ENCODE data around the gene TRIM39. TPM values are rescaled to one million over a fixed set of nuclear protein-coding genes. Genes with fewer than 3 reads are reported as not detected.
"Not testable (repeated sequence)": the region's sequence is repeated elsewhere in the genome, so short reads cannot be mapped to it uniquely, and the experiment has no call there.

The TRIM39 gene
- 10 to 100 TPM; 13.7 to 15.6 TPM for total RNA-seq

- Mint-ChIP-seq H3K27me3 (no peaks in the 10 kb centered on the region), H3K27ac (peak within 1 kb of the TSS; percentile 94), H3K9me3 (peaks cover 3% of the 10 kb centered on the region), H3K4me3 (peak within 1 kb of the TSS; percentile 93), H3K36me3 (peaks cover 23% of the 10 kb centered on the region), H3K4me1 (ENCODE audit: low read depth) (peaks cover 51% of the 10 kb centered on the region)
- intact Hi-C loops (cut with micrococcal nuclease) = loop anchor here (1.0 to 10.0 kb wide), 4 partner anchors 63 to 259 kb away; partner anchors contain the start of genes GNL1, PPP1R11 and PRR3
- POLR2A ChIA-PET = interaction anchor here (1.0 to 1.8 kb wide), 8 partner anchors 19 to 286 kb away, joined by 3 to 6 read pairs (median 4); partner anchors contain the start of gene TRIM26
- DNase-seq = peak; percentile 90
- CTCF ChIA-PET = interaction anchor here (0.7 to 5.3 kb wide), 7 partner anchors 12 to 141 kb away, joined by 3 to 27 read pairs (median 6); partner anchors contain the start of gene TRIM26
Observed at GRCh38 chr6:30326526-30327231, at the start of gene TRIM39. Gene TRIM39 (plus strand): TSS chr6:30326927. CDS start chr6:30329318, 2,391 bp downstream.

DNA sequence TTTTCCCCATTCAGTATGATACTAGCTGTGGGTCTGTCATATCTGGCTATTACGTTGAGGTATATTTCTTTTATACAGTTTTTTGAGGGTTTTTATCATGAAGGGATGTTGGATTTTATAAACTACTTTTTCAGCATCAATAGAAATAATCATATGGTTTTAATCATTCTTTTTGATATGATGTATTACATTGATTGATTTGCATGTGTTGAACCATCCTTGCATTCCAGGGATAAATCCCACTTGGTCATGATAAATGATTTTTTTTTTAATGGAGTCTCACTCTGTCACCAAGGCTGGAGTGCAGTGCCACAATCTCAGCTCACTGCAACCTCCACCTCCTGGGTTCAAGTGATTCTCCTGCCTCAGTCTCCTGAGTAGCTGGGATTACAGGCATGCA, 45.7 kb upstream of the TRIM39 start:
- H3K27me3 Mint-ChIP-seq; H3K4me3 Mint-ChIP-seq; H3K4me1 Mint-ChIP-seq (ENCODE audit: low read depth); intact Hi-C loops (cut with micrococcal nuclease); DNase-seq; POLR2A ChIA-PET; H3K27ac Mint-ChIP-seq: not testable (repeated sequence)
- CTCF ChIA-PET = interaction anchor here (0.6 to 0.7 kb wide), 2 partner anchors 22 to 494 kb away, joined by 3 read pairs; no protein-coding TSS in a partner anchor
- Mint-ChIP-seq H3K9me3 (peaks cover 85% of the 10 kb centered on the region), H3K36me3 (peaks cover 32% of the 10 kb centered on the region)

DNA sequence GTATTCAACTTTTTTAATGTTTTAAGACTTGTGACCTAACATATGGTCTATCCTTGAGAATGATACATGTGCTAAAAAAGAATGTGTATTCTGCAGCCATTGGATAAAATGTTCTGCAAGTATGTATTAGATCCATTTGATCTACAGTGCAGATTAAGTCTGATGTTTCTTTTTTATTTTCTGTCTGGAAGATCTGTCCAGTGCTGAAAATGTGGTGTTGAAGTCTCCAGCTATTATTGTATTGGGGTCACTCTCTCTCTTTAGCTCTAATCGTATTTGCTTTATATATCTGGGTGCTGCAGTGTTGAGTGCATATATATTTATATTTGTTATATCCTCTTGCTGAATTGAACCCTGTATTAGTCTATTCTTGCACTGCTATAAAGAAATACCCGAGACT, 44.2 kb upstream of the TRIM39 start:
- peaks cover 89% of the 10 kb centered on the region for H3K9me3 Mint-ChIP-seq
- H3K4me3 Mint-ChIP-seq = no peak overlapping the region
- no peaks in the 10 kb centered on the region for H3K4me1 Mint-ChIP-seq (ENCODE audit: low read depth)
- H3K27ac Mint-ChIP-seq = no peak overlapping the region
- H3K27me3 Mint-ChIP-seq = no peaks in the 10 kb centered on the region
- POLR2A ChIA-PET = no interaction called here
- H3K36me3 Mint-ChIP-seq = peaks cover 38% of the 10 kb centered on the region
- no peak for DNase-seq
- CTCF ChIA-PET = no interaction called here
- intact Hi-C loops (cut with micrococcal nuclease) = no loop called here

DNA sequence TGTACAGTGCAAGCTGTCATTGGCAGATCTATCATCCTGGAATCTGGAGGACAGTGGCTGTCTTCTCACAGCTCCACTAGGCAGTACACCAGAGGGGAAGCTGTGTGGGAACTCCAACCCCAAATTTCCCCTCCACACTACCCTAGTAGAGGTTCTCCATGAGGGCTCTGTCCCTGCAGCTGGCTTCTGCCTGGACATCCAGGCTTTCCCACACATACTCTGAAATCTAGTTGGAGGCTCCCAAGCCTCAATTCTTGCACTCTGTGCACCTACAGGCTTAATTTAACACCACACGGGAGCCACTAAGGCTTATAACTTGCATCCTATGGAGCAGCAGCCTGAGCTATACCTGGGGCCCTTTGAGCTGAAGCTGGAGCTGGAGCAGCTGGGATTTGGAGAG, 43.0 kb upstream of the TRIM39 start:
- DNase-seq = no peak
- peaks cover 90% of the 10 kb centered on the region for H3K9me3 Mint-ChIP-seq
- H3K27ac Mint-ChIP-seq = no peak overlapping the region
- intact Hi-C loops (cut with micrococcal nuclease) = no loop called here
- CTCF ChIA-PET = interaction anchor here (0.7 kb wide), 1 partner anchor 180 kb away, joined by 3 read pairs; no protein-coding TSS in a partner anchor
- no peaks in the 10 kb centered on the region for H3K27me3 Mint-ChIP-seq
- H3K36me3 Mint-ChIP-seq = peaks cover 48% of the 10 kb centered on the region
- no peaks in the 10 kb centered on the region for H3K4me1 Mint-ChIP-seq (ENCODE audit: low read depth)
- POLR2A ChIA-PET = no interaction called here
- no peak overlapping the region for H3K4me3 Mint-ChIP-seq

DNA sequence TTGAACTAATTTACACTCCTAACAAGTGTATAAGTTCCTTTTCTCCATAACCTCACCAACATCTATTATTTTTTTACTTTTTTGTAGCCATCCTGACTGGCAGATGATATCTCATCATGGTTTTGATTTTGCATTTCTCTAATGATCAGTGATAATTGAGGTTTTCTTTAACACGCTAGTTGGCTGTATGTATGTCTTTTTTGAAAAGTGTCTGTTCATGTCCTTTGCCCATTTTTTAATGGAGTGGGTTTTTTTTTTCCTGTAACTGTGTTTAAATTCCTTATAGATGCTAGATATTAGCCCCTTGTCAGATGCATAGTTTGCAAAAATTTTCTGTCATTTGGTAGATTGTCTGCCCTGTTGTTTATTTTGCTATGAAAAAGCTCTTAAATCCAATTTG, 39.6 kb upstream of the TRIM39 start:
- Mint-ChIP-seq H3K9me3 (peaks cover 76% of the 10 kb centered on the region), H3K27me3 (no peaks in the 10 kb centered on the region), H3K4me3 (no peak overlapping the region), H3K27ac (no peak overlapping the region), H3K36me3 (peaks cover 70% of the 10 kb centered on the region), H3K4me1 (ENCODE audit: low read depth) (no peaks in the 10 kb centered on the region)
- ChIA-PET CTCF (no interaction called here), POLR2A (no interaction called here)
- no peak for DNase-seq
- intact Hi-C loops (cut with micrococcal nuclease) = no loop called here

- ChIA-PET CTCF (interaction anchor here (1.1 kb wide), 1 partner anchor 115 kb away, joined by 3 read pairs; no protein-coding TSS in a partner anchor), POLR2A (no interaction called here)
- Mint-ChIP-seq H3K4me3 (no peak overlapping the region), H3K36me3 (peaks cover 55% of the 10 kb centered on the region), H3K27me3 (no peaks in the 10 kb centered on the region), H3K9me3 (peaks cover 12% of the 10 kb centered on the region), H3K27ac (no peak overlapping the region), H3K4me1 (ENCODE audit: low read depth) (no peaks in the 10 kb centered on the region)
- no peak for DNase-seq
- intact Hi-C loops (cut with micrococcal nuclease) = no loop called here
Observed at GRCh38 chr6:30295837-30296236, 30.9 kb upstream of the TRIM39 start.

GRCh38 chr6:30304002-30304401, 22.7 kb upstream of the TRIM39 start:
- intact Hi-C loops (cut with micrococcal nuclease) = no loop called here
- no peak for DNase-seq
- peaks cover 60% of the 10 kb centered on the region for H3K36me3 Mint-ChIP-seq
- CTCF ChIA-PET = interaction anchor here (1.2 kb wide), 1 partner anchor 85 kb away, joined by 5 read pairs; no protein-coding TSS in a partner anchor
- POLR2A ChIA-PET = no interaction called here
- peaks cover 12% of the 10 kb centered on the region for H3K9me3 Mint-ChIP-seq
- peaks cover 28% of the 10 kb centered on the region for H3K4me1 Mint-ChIP-seq (ENCODE audit: low read depth)
- no peaks in the 10 kb centered on the region for H3K27me3 Mint-ChIP-seq
- H3K27ac Mint-ChIP-seq = no peak overlapping the region
- H3K4me3 Mint-ChIP-seq = no peak overlapping the region

DNA sequence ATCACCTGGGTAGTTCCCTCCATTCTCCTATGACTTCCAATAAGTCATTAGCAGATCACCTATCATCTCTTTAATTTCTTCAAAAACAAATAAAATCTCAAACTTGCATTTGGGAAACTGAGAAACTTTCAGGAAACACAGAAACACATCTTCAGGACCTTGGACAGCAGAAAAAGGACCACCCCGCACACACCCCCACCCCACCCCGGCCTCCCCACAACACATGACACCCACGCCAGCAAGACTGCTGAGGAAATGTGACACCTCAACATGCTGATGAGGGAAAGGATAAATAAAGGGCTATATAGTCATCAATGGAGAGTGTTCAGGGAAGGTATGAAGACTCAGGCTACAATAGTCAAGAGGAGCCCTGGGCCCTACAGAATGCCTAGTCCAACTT, 15.6 kb upstream of the TRIM39 start:
- no peak for DNase-seq
- Mint-ChIP-seq H3K27me3 (no peaks in the 10 kb centered on the region), H3K4me1 (ENCODE audit: low read depth) (peaks cover 26% of the 10 kb centered on the region), H3K36me3 (peaks cover 50% of the 10 kb centered on the region), H3K9me3 (no peaks in the 10 kb centered on the region), H3K4me3 (no peak overlapping the region), H3K27ac (no peak overlapping the region)
- intact Hi-C loops (cut with micrococcal nuclease) = no loop called here
- POLR2A ChIA-PET = no interaction called here
- CTCF ChIA-PET = interaction anchor here (1.3 kb wide), 1 partner anchor 658 kb away, joined by 3 read pairs; no protein-coding TSS in a partner anchor

DNA sequence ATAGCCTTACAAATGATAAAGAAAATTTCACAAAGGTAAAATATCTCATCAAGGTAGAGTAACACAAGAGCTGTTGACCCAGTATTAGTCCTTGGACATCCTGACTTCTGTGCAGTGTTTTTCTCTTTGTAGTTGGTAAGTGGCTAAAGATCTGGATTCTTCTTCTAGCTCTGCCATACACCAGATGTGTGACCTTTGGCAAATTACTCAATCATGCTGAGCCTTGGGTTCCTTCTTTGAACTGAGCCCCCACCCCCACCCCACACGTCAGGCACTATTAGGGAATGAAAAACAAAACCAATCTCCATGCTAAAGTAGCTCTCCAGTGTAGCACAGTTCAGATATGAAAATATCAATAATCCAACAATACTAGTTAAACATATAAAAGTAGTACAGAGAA, 15.1 kb upstream of the TRIM39 start:
- H3K27me3 Mint-ChIP-seq = no peaks in the 10 kb centered on the region
- H3K36me3 Mint-ChIP-seq = peaks cover 52% of the 10 kb centered on the region
- peaks cover 25% of the 10 kb centered on the region for H3K4me1 Mint-ChIP-seq (ENCODE audit: low read depth)
- H3K9me3 Mint-ChIP-seq = no peaks in the 10 kb centered on the region
- intact Hi-C loops (cut with micrococcal nuclease) = no loop called here
- no peak overlapping the region for H3K27ac Mint-ChIP-seq
- no peak for DNase-seq
- no peak overlapping the region for H3K4me3 Mint-ChIP-seq
- POLR2A ChIA-PET = no interaction called here
- CTCF ChIA-PET = interaction anchor here (1.3 to 1.7 kb wide), 2 partner anchors 93 to 658 kb away, joined by 3 read pairs; no protein-coding TSS in a partner anchor

GRCh38 chr6:30312266-30312665, 14.5 kb upstream of the TRIM39 start:
- peaks cover 53% of the 10 kb centered on the region for H3K36me3 Mint-ChIP-seq
- no peak for DNase-seq
- no peaks in the 10 kb centered on the region for H3K9me3 Mint-ChIP-seq
- intact Hi-C loops (cut with micrococcal nuclease) = no loop called here
- no peak overlapping the region for H3K27ac Mint-ChIP-seq
- H3K4me1 Mint-ChIP-seq (ENCODE audit: low read depth) = peaks cover 25% of the 10 kb centered on the region
- POLR2A ChIA-PET = no interaction called here
- CTCF ChIA-PET = interaction anchor here (1.3 to 1.7 kb wide), 2 partner anchors 93 to 659 kb away, joined by 3 read pairs; no protein-coding TSS in a partner anchor
- H3K27me3 Mint-ChIP-seq = no peaks in the 10 kb centered on the region
- H3K4me3 Mint-ChIP-seq = no peak overlapping the region

DNA sequence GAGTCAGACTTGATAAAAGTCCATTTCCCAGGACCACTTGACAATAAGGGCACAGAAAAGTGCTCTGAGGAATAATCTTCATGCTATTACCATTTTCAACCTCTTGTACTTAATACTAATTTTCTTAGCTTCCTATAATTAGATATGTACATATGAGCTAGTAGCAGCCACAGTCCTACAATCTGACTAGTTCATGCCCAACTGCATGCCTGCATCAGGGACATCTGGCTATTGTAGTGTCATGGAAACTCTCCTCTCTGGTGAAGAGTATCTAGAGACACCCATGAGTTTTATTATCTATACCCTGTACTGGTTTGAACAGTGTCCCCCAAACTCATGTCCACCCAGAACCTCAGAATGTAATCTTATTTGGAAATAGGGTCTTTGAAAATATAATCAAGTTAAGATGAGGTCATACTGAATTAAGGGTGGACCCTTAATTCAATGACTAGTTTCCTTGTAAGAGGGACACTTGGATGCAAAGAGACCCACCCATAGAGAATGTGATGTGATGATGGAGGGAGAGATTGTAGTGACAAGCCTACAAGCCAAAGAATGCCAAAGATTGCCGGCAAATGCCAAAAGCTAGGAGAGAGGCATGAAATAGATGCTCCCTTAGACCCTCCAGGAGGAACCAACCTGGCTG, 13.9 kb upstream of the TRIM39 start:
- Mint-ChIP-seq H3K4me1 (ENCODE audit: low read depth) (peaks cover 30% of the 10 kb centered on the region), H3K9me3 (no peaks in the 10 kb centered on the region)
- intact Hi-C loops (cut with micrococcal nuclease) = no loop called here

GRCh38 chr6:30315156-30315555, 11.6 kb upstream of the TRIM39 start:
- Mint-ChIP-seq H3K27me3 (no peaks in the 10 kb centered on the region), H3K9me3 (no peaks in the 10 kb centered on the region), H3K27ac (no peak overlapping the region), H3K36me3 (peaks cover 51% of the 10 kb centered on the region), H3K4me1 (ENCODE audit: low read depth) (peaks cover 39% of the 10 kb centered on the region), H3K4me3 (no peak overlapping the region)
- no peak for DNase-seq
- intact Hi-C loops (cut with micrococcal nuclease) = no loop called here
- ChIA-PET CTCF (interaction anchor here (1.3 to 1.5 kb wide), 2 partner anchors 10 to 77 kb away, joined by 3 read pairs; no protein-coding TSS in a partner anchor), POLR2A (interaction anchor here (1.4 kb wide), 1 partner anchor 10 kb away, joined by 3 read pairs; no protein-coding TSS in a partner anchor)

More for the DNA sequence above, 13.9 kb upstream of the TRIM39 start:
- H3K27me3 Mint-ChIP-seq = no peaks in the 10 kb centered on the region
- DNase-seq = no peak
- ChIA-PET CTCF (interaction anchor here (1.3 to 1.7 kb wide), 2 partner anchors 94 to 659 kb away, joined by 3 read pairs; no protein-coding TSS in a partner anchor), POLR2A (no interaction called here)
- peaks cover 54% of the 10 kb centered on the region for H3K36me3 Mint-ChIP-seq
- H3K4me3 Mint-ChIP-seq = no peak overlapping the region
- H3K27ac Mint-ChIP-seq = no peak overlapping the region

Measured in activated CD4-positive, alpha-beta memory T cell treated with anti-CD3 and anti-CD28 coated beads for 36 hours (primary cell).